Measurements from ENCODE around the gene DLGAP1.

Gene DLGAP1

GRCh38 chr18:4260107-4260506 lies 195.0 kb downstream of the DLGAP1 start:
- H3K4me3 ChIP-seq (ENCODE audit: low read depth, low read length): no peak overlapping the region
- TF ChIP-seq, protein P1, sequence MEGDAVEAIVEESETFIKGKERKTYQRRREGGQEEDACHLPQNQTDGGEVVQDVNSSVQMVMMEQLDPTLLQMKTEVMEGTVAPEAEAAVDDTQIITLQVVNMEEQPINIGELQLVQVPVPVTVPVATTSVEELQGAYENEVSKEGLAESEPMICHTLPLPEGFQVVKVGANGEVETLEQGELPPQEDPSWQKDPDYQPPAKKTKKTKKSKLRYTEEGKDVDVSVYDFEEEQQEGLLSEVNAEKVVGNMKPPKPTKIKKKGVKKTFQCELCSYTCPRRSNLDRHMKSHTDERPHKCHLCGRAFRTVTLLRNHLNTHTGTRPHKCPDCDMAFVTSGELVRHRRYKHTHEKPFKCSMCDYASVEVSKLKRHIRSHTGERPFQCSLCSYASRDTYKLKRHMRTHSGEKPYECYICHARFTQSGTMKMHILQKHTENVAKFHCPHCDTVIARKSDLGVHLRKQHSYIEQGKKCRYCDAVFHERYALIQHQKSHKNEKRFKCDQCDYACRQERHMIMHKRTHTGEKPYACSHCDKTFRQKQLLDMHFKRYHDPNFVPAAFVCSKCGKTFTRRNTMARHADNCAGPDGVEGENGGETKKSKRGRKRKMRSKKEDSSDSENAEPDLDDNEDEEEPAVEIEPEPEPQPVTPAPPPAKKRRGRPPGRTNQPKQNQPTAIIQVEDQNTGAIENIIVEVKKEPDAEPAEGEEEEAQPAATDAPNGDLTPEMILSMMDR (IDR thresholded peaks at IDR 0.05; ENCODE audit: borderline replicate concordance, insufficient read depth, low read depth, low read length): no peak

GRCh38 chr18:4256766-4257417 lies 198.2 kb downstream of the DLGAP1 start:
- H3K4me3 ChIP-seq (ENCODE audit: low read depth, low read length): no peak overlapping the region
- TF ChIP-seq, protein P1 (IDR thresholded peaks at IDR 0.05; ENCODE audit: borderline replicate concordance, insufficient read depth, low read depth, low read length): no peak

DNA sequence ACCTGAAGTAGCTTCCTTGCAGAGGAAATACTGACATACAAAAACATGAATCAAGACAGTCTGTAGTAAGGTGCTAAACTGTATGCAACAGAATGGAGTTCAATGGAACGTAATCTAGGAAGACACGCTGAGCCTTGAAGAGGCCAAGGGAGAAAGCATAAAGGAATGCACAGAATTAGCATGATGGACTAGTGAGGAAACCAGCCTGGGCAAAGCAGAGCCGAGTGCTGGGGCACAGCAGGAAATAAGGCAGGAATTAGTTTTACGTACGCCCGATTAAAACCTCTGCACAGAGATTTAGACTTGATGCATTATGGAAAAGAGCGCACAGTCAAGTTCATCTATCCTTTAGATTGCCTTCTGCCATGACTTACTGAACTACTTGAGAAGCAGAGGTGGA lies 200.3 kb downstream of the DLGAP1 start:
- TF ChIP-seq, protein P1 (IDR thresholded peaks at IDR 0.05; ENCODE audit: borderline replicate concordance, insufficient read depth, low read depth, low read length): no peak
- H3K4me3 ChIP-seq (ENCODE audit: low read depth, low read length): no peak overlapping the region

- TF ChIP-seq, protein P1 (IDR thresholded peaks at IDR 0.05; ENCODE audit: borderline replicate concordance, insufficient read depth, low read depth, low read length): no peak
- H3K4me3 ChIP-seq (ENCODE audit: low read depth, low read length): no peak overlapping the region
These were observed 202.3 kb downstream of the DLGAP1 start for GRCh38 chr18:4252829-4253228.

- TF ChIP-seq, protein P1 (IDR thresholded peaks at IDR 0.05; ENCODE audit: borderline replicate concordance, insufficient read depth, low read depth, low read length): no peak
- H3K4me3 ChIP-seq (ENCODE audit: low read depth, low read length): no peak overlapping the region
These were observed 203.2 kb downstream of the DLGAP1 start for GRCh38 chr18:4251873-4252272.

- TF ChIP-seq, protein P1 (IDR thresholded peaks at IDR 0.05; ENCODE audit: borderline replicate concordance, insufficient read depth, low read depth, low read length): no peak
- H3K4me3 ChIP-seq (ENCODE audit: low read depth, low read length): no peak overlapping the region
These were observed 203.9 kb downstream of the DLGAP1 start for GRCh38 chr18:4251206-4251605.

DNA sequence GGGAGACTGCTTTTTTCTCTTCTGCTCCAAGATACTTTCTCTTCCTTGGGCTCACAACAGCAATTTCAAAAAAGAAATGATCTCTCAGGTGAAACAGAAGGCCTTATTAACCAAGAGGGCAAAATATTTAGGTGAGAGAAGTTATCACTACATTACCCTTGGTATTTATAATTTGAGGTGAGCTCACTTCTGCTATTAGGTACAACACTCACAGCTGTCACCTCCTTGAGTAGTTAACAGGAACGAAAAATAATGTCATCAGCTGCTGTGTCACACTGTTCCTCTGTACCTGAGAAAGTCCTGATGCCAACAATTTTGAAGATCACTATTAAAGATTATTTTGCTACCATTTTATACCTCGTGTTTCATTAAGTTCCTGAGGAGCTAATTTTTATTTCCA lies 205.0 kb downstream of the DLGAP1 start:
- H3K4me3 ChIP-seq (ENCODE audit: low read depth, low read length): no peak overlapping the region
- TF ChIP-seq, protein P1 (IDR thresholded peaks at IDR 0.05; ENCODE audit: borderline replicate concordance, insufficient read depth, low read depth, low read length): no peak

All from GM12875 (cell line).